PC-3 (cell line): Measurements from ENCODE around the gene SH3BGR. TPM values are rescaled to one million over a fixed set of nuclear protein-coding genes. Genes with fewer than 3 reads are reported as not detected.

Source experiments
- ATAC-seq: fragments of 200-7000 bp; cut with Tn5 transposase; 2 replicates; pipeline ENCODE4 v1.9.1; 2020; ENCODE audit warnings: mild to moderate bottlenecking, moderate library complexity
- BruUV-seq: library from RNA; stranded (reverse); fragments of 400-500 nt; replicated peaks from 2 replicates; lab custom pipeline; 2021; lab: Mats Ljungman, UMichigan
- CTCF ChIA-PET: fragments of 300-600 bp; sonication (Branson Sonifier 250); formaldehyde crosslinking; loops from one replicate; lab custom pipeline; 2022; ENCODE audit warnings: antibody characterized with exemption; lab: Charles Lee
- POLR2A ChIA-PET: fragments of 300-600 bp; sonication (Branson Sonifier 250); formaldehyde crosslinking; loops from one replicate; lab custom pipeline; 2022; ENCODE audit warnings: antibody characterized with exemption; ENCODE audit not compliant: unreplicated experiment; lab: Charles Lee
- DNase-seq: peaks from one replicate; pipeline ENCODE4 v3.0.0-alpha.2; 2015
- H2AFZ ChIP-seq: fragments of 300-600 bp; sonication (generic); 2 replicates; pipeline ENCODE4 v1.6.0; 2016; ENCODE audit warnings: antibody characterized with exemption, low read length
- H3F3A ChIP-seq: fragments of 300-600 bp; sonication (generic); one replicate; pipeline ENCODE4 v1.6.0; 2017; ENCODE audit warnings: antibody characterized with exemption, low read length, control low read depth, mild to moderate bottlenecking; ENCODE audit not compliant: unreplicated experiment
- H3K27ac ChIP-seq: fragments of 300-600 bp; sonication (generic); 2 replicates; pipeline ENCODE4 v1.5.1; 2016; ENCODE audit warnings: mild to moderate bottlenecking, low read length
- H3K27me3 ChIP-seq: fragments of 300-600 bp; sonication (generic); 2 replicates; pipeline ENCODE4 v1.6.1; 2016; ENCODE audit warnings: low read length, mixed read lengths
- H3K36me3 ChIP-seq: fragments of 300-600 bp; sonication (generic); 2 replicates; pipeline ENCODE4 v1.6.1; 2016; ENCODE audit warnings: low read depth, mixed run types, low read length, mixed read lengths
- H3K4me1 ChIP-seq: fragments of 300-600 bp; sonication (generic); 2 replicates; pipeline ENCODE4 v1.5.1; 2016; ENCODE audit warnings: low read length; ENCODE audit not compliant: insufficient read depth
- H3K4me2 ChIP-seq: fragments of 300-600 bp; sonication (generic); 2 replicates; pipeline ENCODE4 v1.6.0; 2016; ENCODE audit warnings: low read length
- H3K4me3 ChIP-seq: fragments of 300-600 bp; sonication (generic); 2 replicates; pipeline ENCODE4 v1.5.1; 2016; ENCODE audit warnings: mild to moderate bottlenecking, low read length, mixed read lengths
- H3K79me2 ChIP-seq: fragments of 300-600 bp; sonication (generic); 2 replicates; pipeline ENCODE4 v1.6.1; 2017; ENCODE audit warnings: low read length, mixed read lengths
- H3K9ac ChIP-seq: fragments of 300-600 bp; sonication (generic); 2 replicates; pipeline ENCODE4 v1.6.0; 2016; ENCODE audit warnings: mild to moderate bottlenecking, low read length
- H3K9me2 ChIP-seq: fragments of 300-600 bp; sonication (generic); replicated peaks from 2 replicates; pipeline ENCODE4 v1.6.1; 2016; ENCODE audit warnings: mixed run types, low read length, mixed read lengths
- H3K9me3 ChIP-seq: fragments of 300-600 bp; sonication (generic); 2 replicates; pipeline ENCODE4 v1.6.1; 2016; ENCODE audit warnings: low read length, mixed read lengths
- H4K20me1 ChIP-seq: fragments of 300-600 bp; sonication (generic); 2 replicates; pipeline ENCODE4 v1.6.1; 2016; ENCODE audit warnings: low read length, mixed read lengths
- EZH2 ChIP-seq: fragments of 300-600 bp; sonication (generic); IDR thresholded peaks from one replicate; pipeline ENCODE4 v1.6.1; 2017; ENCODE audit warnings: antibody characterized with exemption, mild to moderate bottlenecking, low read length; ENCODE audit not compliant: unreplicated experiment
- EZH2phosphoT487 ChIP-seq: fragments of 300-600 bp; sonication (generic); IDR thresholded peaks from 2 replicates; pipeline ENCODE4 v1.6.1; 2018; ENCODE audit warnings: mild to moderate bottlenecking, antibody characterized with exemption, low read length, borderline replicate concordance
- intact Hi-C: fragments of 100-400 bp; cut with micrococcal nuclease; formaldehyde crosslinking; loops from 2 replicates; pipeline ENCODE4 v1.9.0; 2023
- total RNA-seq: library from RNA; depleted of rRNA; stranded (reverse); fragments of >200 nt; gene quantifications from 2 replicates; pipeline ENCODE4 v1.2.3, GENCODE V29; 2014
- TF ChIP-seq, protein P1 (sequence below): fragments of 300-600 bp; sonication (generic); conservative IDR thresholded peaks from 2 replicates; pipeline ENCODE4 v1.5.1; 2017; ENCODE audit warnings: antibody characterized with exemption, low read depth, mild to moderate bottlenecking, low read length

Gene SH3BGR
- total RNA-seq, 1 experiment from 2014 or later = 1.3 TPM

DNA sequence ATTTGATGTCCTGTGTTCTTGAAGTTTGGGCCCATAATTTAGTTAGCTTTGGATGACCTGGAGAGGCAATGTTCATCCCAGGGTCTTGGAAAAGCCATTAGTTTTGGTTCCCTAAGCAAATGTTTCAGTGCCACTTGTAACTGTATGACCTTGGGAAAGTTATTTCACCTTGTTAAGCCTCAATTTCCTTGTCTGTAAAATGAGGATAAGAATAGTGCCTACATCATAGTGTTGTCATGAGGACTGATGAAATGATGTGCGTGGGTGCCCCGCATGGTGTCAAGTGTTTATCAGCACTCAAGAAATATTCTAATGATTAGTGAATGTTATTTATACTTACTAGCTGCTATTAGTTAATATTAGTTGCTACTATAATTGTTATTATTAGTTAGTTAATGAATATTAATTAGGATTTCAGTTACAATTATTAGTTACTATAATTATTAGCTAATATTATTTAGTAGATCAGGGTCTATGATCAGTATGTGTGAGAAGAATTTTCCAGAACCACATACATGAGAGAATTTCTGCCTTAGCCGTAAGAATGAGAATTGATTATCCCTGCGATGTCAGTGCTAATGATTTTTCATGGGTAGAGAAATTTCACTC lies 1.9 kb downstream of the SH3BGR start:
- no peaks in the 10 kb centered on the region for H4K20me1 ChIP-seq
- no peaks in the 10 kb centered on the region for H3K9me3 ChIP-seq
- H3K9ac ChIP-seq = no peak overlapping the region
- no peaks in the 10 kb centered on the region for H3K36me3 ChIP-seq
- no peaks in the 10 kb centered on the region for H3K4me1 ChIP-seq
- no peak overlapping the region for H3K4me3 ChIP-seq
- H3K79me2 ChIP-seq = no peaks in the 10 kb centered on the region
- H3K27ac ChIP-seq = no peak overlapping the region
- no peak overlapping the region for H3K4me2 ChIP-seq
- CTCF ChIA-PET = no interaction called here
- no peaks in the 10 kb centered on the region for H3K27me3 ChIP-seq
- no TSS peak for BruUV-seq
- ATAC-seq (no peak), DNase-seq (no peak)
- TF ChIP-seq EZH2 (no peak), EZH2phosphoT487 (no peak)
- TF ChIP-seq, protein P1, sequence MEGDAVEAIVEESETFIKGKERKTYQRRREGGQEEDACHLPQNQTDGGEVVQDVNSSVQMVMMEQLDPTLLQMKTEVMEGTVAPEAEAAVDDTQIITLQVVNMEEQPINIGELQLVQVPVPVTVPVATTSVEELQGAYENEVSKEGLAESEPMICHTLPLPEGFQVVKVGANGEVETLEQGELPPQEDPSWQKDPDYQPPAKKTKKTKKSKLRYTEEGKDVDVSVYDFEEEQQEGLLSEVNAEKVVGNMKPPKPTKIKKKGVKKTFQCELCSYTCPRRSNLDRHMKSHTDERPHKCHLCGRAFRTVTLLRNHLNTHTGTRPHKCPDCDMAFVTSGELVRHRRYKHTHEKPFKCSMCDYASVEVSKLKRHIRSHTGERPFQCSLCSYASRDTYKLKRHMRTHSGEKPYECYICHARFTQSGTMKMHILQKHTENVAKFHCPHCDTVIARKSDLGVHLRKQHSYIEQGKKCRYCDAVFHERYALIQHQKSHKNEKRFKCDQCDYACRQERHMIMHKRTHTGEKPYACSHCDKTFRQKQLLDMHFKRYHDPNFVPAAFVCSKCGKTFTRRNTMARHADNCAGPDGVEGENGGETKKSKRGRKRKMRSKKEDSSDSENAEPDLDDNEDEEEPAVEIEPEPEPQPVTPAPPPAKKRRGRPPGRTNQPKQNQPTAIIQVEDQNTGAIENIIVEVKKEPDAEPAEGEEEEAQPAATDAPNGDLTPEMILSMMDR = no peak
- no peaks in the 10 kb centered on the region for H3F3A ChIP-seq
- intact Hi-C loops = no loop called here
- POLR2A ChIA-PET = no interaction called here
- H2AFZ ChIP-seq = no peak overlapping the region
- no peaks in the 10 kb centered on the region for H3K9me2 ChIP-seq

DNA sequence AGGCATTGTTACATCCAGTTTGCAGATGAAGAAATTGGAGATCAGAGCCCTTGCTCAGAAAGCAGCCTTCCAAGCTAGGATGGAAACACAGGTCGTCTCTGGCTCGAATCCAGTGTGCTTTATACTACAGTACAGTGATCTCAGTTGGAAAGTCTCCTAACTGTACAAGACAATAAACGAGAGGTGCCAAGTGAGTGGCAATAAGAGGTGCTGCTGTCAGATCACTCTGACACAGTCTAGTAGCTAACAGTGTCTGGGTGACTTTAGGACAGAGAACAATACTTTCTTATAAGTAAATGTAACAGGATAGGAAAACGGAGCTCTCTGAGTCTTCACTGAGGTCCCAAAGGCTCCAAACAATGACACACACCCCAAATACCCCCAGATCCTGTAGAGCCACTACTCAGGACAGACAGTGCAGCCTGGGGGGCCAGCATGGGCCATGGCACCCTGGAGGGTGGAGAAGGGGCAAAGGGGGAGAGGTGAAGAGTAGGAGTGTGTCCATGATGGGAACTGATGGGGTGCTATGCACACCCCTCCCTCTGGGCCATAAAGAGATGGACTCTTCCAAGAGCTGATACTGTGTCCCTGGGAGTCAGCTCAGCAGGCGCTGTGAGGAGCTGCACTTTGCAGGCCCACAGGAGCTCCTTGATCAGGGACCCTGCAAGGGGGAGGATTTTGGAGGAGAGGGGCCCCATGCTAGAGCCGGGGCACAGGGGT lies 3.3 kb downstream of the SH3BGR start:
- DNase-seq (no peak), ATAC-seq (no peak)
- H3K9me3 ChIP-seq = no peaks in the 10 kb centered on the region
- no peaks in the 10 kb centered on the region for H3K79me2 ChIP-seq
- H3K4me1 ChIP-seq = no peaks in the 10 kb centered on the region
- intact Hi-C loops = no loop called here
- H2AFZ ChIP-seq = no peak overlapping the region
- no peak overlapping the region for H3K27ac ChIP-seq
- CTCF ChIA-PET = no interaction called here
- POLR2A ChIA-PET = no interaction called here
- no peaks in the 10 kb centered on the region for H3K27me3 ChIP-seq
- no peak overlapping the region for H3K9ac ChIP-seq
- TF ChIP-seq EZH2 = no peak
- no peaks in the 10 kb centered on the region for H3K36me3 ChIP-seq
- no peak overlapping the region for H3K4me3 ChIP-seq
- no peaks in the 10 kb centered on the region for H4K20me1 ChIP-seq
- H3K9me2 ChIP-seq = no peaks in the 10 kb centered on the region
- no TSS peak for BruUV-seq
- H3F3A ChIP-seq = no peaks in the 10 kb centered on the region
- H3K4me2 ChIP-seq = no peak overlapping the region

DNA sequence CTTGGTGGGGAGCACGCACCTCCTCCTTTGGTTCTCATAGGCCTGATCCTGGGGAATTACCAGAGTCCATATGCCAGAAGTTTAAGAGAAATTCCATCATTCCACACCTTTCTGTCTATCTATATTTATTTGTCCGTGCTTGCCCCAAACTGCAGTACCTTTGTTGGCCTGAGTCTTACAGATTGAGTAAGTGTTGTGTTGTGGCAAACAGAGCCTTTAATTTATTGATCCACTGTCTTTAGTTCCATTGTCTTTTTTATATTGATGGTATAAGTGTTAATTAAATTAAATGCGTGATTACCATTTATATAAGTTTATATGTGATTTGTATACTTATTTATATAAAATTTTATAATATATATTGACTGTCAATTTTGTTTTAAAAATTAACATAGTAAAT lies 4.9 kb downstream of the SH3BGR start:
- Histone ChIP-seq H3K4me3 (no peak overlapping the region), H3K9me3 (no peaks in the 10 kb centered on the region), H3K36me3 (no peaks in the 10 kb centered on the region), H3K9ac (no peak overlapping the region), H3K79me2 (no peaks in the 10 kb centered on the region), H3K4me1 (no peaks in the 10 kb centered on the region), H4K20me1 (no peaks in the 10 kb centered on the region), H2AFZ (no peak overlapping the region), H3F3A (no peaks in the 10 kb centered on the region), H3K27ac (no peak overlapping the region), H3K4me2 (no peak overlapping the region), H3K27me3 (no peaks in the 10 kb centered on the region), H3K9me2 (no peaks in the 10 kb centered on the region)
- CTCF ChIA-PET = no interaction called here
- POLR2A ChIA-PET = no interaction called here
- DNase-seq (peak; percentile 19), ATAC-seq (peak; percentile 64)
- TF ChIP-seq, protein P1 = peak; percentile 38; the same call in 1 of the 2 replicates
- no peak for TF ChIP-seq EZH2
- BruUV-seq = no TSS peak
- intact Hi-C loops = no loop called here
